H54 (cell line): ENCODE measurements around the gene PPARA.
A peak's percentile ranks its signal among the peaks of the same experiment; 100 is the strongest.
"Not testable (repeated sequence)": the region's sequence is repeated elsewhere in the genome, so short reads cannot be mapped to it uniquely, and the experiment has no call there.

Experiments
- DNase-seq: peaks from one replicate; pipeline ENCODE4 v3.0.0; 2011; ENCODE audit warnings: low spot score, mixed read lengths; ENCODE audit not compliant: insufficient read length
- FAIRE-seq: peaks from 3 replicates; lab custom pipeline; 2011; peaks lifted over from hg19 to GRCh38; lab: Jason Lieb, UNC
- POLR2A ChIP-seq: IDR thresholded peaks from 2 replicates; pipeline ENCODE4 v1.6.1; 2011; ENCODE audit warnings: low read depth, mild to moderate bottlenecking, low read length

The PPARA gene

GRCh38 chr22:46260038-46260437 is 109.7 kb downstream of the PPARA start:
- DNase-seq: no peak
- no peak for TF ChIP-seq POLR2A
- FAIRE-seq: no peak

DNA sequence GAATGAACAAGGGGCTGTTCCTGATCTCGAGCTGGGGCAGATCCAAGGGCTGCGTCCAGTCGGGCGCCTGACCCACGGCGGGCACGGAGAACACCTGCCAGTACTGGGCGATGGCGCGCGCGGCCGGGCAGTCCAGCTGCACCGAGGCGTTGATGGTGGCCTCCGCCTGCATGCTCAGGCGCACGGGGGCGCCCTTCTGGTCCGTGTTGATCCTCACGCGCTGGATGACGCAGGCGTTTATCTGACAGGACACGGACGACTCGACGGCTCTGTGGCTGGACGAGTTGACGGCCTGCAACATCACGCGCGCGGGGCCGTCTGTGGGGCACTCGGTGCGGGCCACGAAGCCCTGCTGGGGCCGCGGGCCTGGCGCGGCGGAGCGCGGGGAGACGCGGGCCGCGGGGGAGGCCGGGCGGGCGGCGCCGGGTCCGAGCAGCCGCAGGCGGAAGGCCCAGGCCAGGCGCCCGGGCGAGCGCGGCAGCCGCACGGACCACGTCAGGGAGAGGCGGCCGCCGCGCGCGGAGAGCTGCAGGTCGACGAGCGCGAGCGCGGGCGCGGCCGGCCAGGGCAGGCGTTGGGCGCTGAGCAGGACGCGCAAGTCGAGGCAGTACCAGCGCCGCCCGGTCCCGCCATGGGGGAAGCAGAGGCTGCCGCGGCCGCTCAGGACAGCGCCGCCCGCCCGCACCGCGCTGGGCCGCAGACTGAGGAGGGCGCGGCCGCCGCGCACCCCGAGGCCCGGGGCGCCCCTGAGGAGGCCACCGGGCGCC is 112.3 kb downstream of the PPARA start:
- no peak for DNase-seq
- FAIRE-seq: no peak
- no peak for TF ChIP-seq POLR2A

- FAIRE-seq (no peak), DNase-seq (no peak)
- TF ChIP-seq POLR2A: no peak
These were observed 112.9 kb downstream of the PPARA start, which contains the start of gene PKDREJ for GRCh38 chr22:46263216-46263590. Gene PKDREJ, minus strand, starts transcription at chr22:46263343. Its CDS starts 21 bp downstream, at chr22:46263322.

GRCh38 chr22:46264520-46264919 is 114.2 kb downstream of the PPARA start:
- DNase-seq, FAIRE-seq: not testable (repeated sequence)

GRCh38 chr22:46265627-46266026 is 115.3 kb downstream of the PPARA start:
- DNase-seq, FAIRE-seq: not testable (repeated sequence)

GRCh38 chr22:46267431-46268279 is 117.3 kb downstream of the PPARA start, which contains the start of gene TTC38:
Gene TTC38, plus strand, starts transcription at chr22:46268008. Its CDS starts 32 bp downstream, at chr22:46268040.
- peak; percentile 58 for TF ChIP-seq POLR2A
- DNase-seq (peak; percentile 90), FAIRE-seq (no peak)

GRCh38 chr22:46269564-46269963 is 119.2 kb downstream of the PPARA start:
- DNase-seq (no peak), FAIRE-seq (no peak)
- no peak for TF ChIP-seq POLR2A

GRCh38 chr22:46272196-46272595 is 121.9 kb downstream of the PPARA start:
- FAIRE-seq: no peak
- no peak for DNase-seq
- TF ChIP-seq POLR2A: no peak

DNA sequence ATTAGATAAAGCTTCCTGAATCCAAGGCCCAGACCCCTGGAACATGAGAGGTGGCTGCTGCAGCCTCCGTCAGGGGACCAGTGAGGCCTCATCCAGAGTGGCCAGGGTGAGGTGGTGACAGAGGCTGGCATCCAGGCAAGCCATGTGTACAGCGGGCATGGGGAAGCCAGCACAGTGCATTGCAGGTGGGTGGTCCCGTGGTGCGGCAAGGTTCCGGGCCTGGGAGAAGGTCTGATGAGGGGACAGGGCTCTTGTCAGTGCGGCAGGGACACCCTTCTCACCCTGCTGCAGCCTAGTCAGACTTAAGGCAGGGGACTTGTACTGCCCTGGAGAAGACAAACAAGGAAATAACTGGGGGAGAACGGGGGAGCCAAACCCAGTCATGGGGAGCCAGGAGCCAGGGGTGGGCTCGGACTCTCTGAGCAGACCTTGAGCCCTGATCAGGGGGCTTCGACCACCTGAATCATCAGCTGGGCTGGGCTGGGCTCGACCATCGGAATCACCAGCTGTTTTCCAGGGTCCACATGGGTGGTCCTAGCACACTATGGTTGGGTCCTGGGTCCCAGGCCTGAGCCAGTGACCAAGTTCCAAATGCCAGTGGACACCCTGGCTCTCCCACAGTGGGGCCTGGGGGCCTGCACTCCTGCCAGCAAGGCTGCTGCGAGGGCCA is 122.6 kb downstream of the PPARA start:
- FAIRE-seq: no peak
- no peak for DNase-seq
- TF ChIP-seq POLR2A: no peak

- DNase-seq: no peak
These were observed 123.3 kb downstream of the PPARA start for GRCh38 chr22:46273432-46274148.

DNA sequence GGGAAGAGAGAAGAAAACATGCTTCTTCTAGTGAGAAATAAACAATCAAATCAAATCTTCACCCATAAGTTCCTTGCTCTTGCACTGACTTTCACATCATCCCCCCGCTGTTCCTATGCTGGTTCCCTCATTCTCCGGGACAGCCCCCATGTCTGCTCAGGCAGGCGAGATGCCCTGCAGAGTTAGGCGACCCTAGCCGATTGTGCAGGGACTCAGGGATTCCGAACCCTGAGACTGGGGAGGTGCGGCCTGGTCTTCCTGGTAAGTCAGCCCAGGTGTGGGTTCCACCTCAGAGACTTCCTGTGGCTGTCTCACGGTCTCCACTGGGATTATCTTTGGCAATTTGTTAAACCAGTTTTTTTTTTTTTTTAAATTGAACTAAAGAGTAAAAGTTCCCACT is 124.1 kb downstream of the PPARA start:
- TF ChIP-seq POLR2A: no peak
- FAIRE-seq: no peak
- no peak for DNase-seq

More at GRCh38 chr22:46273432-46274148, 123.3 kb downstream of the PPARA start:
- no peak for TF ChIP-seq POLR2A
- no peak for FAIRE-seq

DNA sequence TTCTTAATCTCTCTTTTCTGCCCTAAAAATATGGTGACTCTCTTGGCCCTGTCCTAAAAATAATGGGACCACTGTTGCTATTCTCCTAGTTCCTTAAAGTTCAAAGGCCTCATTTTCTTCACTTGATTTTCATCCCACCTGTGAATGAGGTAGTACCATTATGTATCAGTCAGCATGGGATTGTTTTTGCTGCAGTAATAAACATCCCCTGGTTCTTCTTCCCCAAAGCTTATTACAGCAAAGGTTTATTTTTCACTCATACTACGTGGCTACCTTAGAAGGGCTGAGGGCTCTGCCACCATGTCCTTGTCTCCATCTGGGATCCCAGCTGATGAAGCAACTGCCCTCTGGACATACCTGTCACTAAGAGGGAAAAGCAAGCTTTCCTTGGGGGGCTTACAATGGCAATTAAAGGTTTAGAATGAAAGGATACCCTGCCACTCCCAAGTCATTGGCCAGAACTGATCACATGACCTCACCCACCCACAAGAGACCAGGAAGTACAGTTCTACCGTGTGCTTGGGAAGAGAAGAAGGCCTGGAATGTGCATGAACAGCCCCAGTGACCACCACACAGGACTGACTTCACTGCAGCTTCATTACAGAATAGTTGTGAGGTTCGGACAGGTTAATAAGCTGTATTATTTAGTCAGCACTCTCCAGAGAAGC is 125.3 kb downstream of the PPARA start:
- FAIRE-seq (no peak), DNase-seq (no peak)
- no peak for TF ChIP-seq POLR2A

DNA sequence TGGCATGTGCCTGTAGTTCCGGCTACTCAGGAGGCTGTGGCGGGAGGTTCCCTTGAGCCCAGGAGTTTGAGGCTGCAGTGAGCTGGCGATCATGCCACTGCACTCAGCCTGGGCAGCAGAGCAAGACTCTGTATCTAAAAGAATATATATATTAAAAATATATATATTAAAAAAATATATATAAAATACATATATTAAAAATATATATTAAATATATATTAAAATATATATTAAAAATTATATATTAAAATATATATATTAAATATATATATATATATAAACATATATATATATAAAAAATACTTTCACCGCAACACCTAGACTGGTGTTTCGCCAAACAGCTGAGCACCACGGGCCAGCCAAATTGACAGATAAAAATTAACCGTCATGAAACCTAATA is 126.2 kb downstream of the PPARA start:
- no peak for FAIRE-seq
- DNase-seq: no peak
- TF ChIP-seq POLR2A: no peak
